HG03354 (cell line): ENCODE data around the gene KIF3B.
"Not testable (repeated sequence)": the region's sequence is repeated elsewhere in the genome, so short reads cannot be mapped to it uniquely, and the experiment has no call there.

Experiments used
- ATAC-seq: cut with Tn5 transposase; IDR thresholded peaks from one replicate; pipeline ENCODE4 v1.9.1; 2021; ENCODE audit warnings: mild to moderate bottlenecking; ENCODE audit not compliant: unreplicated experiment, poor library complexity, severe bottlenecking

The KIF3B gene

GRCh38 chr20:32352121-32352720 is 74.8 kb downstream of the KIF3B start:
- no peak for ATAC-seq

GRCh38 chr20:32353848-32354496 is 76.5 kb downstream of the KIF3B start:
- no peak for ATAC-seq

DNA sequence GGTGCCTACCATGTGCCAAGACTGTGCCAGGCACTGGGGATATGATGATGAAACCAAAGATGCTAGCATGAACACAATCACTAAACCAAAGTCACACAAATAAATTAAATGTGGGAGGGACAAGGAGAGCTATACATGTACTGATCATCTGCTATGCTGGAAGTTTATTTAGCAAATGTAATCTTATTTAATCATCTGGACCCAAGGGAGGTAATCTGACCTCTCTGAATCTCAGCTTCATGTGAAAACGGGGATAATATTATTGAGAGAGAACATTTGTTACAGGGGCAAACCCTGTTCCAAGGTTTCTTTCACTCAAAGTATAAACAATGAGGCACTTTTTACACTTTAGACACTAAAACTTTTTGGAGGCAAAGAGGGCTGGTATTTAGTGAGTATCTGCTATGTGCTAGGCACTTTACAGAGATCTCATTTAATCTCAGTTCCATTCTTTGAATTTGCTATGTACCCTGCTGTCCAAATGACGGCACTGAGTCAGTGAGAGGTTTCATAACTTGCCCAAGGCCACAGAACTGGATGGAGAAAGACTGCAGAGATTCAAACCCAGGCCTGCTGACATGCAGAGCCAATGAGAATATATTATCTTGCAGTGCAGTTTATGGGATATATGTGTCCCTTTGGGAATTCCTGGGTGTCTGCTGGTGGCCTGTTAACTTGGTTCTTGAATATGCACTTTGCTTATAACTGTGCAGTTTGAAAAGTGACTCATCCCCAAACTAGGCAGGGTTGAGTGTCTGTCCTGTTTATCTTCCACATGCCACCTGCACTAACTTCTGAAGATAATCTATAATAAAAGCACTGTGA is 77.4 kb downstream of the KIF3B start:
- ATAC-seq: no peak

DNA sequence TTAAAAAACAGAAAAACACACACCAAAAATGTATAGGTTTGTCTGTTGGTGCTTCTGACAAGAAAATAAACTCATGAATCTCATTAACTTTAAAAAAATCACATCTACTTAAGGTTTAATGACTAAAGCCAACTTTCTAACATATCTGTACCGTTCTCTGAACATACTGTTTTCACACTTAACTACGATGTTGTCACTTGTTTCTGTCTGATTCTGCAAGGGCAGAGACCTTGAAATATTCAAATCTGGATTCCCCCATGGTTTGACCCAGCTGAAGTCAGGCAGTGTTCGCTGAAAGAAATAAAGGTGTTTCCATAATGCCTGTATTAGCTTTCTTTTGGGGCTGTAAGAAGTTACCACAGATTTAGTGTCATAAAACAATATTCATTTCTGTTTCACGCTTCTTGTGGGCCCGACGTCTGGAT is 78.0 kb downstream of the KIF3B start:
- ATAC-seq: peak; percentile 32

DNA sequence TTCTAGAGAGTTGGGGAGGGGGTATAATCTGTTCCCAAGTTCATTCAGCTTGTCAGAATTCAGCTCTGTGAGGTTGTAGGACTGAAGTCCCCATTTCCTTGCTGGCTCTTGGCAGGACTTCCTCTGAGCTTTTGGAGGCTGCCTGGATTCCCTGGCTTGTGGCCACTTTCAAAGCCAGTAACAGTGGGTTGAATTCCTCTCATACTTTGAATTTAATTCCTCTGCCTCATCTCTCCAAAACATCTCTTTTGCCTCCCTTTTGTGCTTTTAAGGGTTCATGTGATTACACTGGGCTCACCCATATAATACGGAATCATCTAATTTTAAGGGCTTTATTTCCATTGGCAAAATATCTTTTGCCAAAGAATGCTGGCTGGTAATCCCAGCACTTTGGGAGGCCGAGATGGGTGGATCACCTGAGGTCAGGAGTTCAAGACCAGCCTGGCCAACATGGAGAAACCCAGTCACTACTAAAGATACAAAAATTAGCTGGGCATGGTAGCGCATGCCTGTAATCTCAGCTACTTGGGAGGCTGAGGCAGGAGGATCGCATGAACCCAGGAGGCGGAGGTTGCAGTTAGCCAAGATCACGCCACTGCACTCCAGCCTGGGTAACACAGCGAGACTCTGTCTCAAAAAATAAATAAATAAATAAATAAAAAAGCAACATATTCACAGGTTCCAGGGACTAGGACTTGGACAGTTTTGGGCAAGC is 78.6 kb downstream of the KIF3B start:
- ATAC-seq: not testable (repeated sequence)

DNA sequence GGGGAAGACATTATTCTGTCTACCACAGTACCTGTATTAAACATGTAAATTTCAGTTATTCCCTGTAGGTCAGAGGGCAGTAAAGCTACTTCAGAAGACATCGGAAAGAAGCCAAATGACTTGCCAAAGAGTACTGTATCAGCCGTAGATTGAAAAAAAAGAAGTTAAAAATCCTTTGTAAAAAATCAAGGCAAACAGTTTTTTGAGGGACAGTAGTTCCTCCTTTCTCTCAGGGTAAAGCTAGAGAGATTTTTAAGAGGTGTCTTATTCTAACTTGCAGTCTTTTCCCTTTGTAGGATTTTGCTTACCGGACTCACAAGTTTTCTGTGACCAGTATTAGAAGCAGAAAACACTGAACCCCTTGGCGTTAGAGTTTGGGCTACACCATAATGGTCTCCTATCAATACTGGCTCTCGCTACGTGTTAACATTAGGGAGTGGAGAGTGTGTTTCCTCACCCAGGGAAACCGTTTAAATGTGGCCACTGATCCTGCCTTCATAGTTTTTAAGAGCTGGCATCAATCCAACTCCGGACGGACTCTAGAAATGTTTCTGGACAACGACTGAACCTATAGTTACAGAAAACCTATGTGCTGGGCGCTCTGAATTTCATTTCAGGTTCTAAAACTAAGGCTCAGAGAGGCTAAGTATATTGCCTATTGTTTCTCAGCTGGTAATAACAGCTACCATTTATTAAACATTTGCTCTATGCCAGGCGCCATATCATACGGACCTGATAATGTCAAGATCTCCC is 79.3 kb downstream of the KIF3B start:
- ATAC-seq: no peak

DNA sequence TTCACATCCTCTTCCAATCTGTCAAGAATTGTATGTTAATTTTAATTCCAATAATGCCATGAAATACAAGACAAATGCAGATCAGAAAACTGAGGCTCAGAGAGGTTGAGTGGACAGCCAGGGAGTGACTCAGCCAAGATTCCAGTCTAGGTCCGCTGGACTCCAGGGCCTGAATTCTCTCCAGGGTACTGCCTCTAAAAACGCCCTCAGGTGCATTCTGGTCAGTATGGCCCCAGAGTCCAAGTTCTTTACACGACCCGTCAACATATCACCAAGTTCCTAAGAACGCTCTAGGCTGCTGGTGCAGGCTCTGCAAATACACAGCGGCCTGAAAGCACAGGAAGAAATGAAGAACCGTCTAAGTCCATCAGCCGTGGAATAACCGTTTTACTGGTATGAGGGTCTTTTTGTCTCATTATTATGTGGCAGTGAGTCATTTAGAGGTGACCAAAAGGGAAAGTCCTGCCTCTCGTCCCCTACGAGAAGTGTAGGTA is 80.0 kb downstream of the KIF3B start:
- no peak for ATAC-seq

- peak; percentile 80 for ATAC-seq
Measured at GRCh38 chr20:32357869-32358631, 80.6 kb downstream of the KIF3B start, which contains the start of gene ASXL1. Gene ASXL1, plus strand, starts transcription at chr20:32358331. Its CDS starts 445 bp downstream, at chr20:32358776.

DNA sequence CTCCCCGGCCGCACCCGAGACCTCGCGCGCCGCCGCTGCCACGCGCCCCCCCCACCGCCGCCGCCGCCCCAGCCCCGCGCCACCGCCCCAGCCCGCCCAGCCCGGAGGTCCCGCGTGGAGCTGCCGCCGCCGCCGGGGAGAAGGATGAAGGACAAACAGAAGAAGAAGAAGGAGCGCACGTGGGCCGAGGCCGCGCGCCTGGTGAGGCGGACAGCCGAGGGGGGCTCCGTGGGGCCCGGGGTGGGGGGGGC is 81.1 kb downstream of the KIF3B start:
- ATAC-seq: no peak

GRCh38 chr20:32358883-32359632 is 81.6 kb downstream of the KIF3B start:
- ATAC-seq: peak; percentile 22

DNA sequence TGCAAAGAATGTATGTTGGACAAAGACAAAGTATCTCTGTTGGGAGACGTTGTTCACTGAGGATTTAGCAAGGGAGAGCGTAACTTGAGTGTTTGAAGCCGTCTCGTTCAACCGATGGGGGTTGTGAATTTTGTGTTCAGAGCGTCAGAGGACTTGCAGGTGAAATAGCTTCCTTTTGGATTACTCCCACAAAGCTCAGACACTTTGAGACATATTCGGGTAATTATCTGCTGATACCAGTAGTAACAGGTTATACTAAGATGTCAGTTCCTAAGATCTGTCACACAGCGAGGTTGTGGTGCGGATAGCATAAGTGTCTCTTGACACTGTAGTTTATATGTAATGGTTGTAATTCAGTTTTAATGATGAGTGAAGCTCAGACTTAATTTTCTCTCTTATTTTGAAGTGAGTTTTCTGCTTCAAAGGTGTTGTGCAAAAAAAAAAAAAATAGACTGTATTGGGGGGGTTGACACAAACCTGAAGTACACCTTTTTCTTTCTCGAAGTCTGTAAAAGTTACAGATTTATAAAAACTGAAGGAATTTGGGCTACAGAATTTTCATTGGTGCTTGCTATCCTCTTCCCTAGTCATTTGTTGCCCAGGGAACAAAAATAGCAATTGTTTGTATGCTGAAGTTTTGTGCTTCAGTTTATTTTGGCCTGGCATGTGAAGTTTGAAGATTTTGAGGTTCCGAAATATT is 82.3 kb downstream of the KIF3B start:
- no peak for ATAC-seq

DNA sequence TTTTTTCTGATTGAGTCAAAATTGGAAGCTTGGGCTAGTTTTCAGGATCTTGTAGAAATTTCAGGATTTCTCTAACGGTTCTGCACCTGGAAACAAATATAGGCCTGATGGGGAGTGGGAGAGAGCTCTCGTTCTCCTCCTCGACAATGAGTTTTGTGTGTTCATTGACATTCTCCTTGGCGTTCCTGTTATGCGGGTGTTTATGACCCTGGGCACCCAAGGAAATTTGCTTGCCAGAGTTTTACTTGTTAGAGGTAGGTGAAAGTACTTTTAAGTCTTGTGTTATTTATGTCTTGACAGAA is 82.8 kb downstream of the KIF3B start:
- no peak for ATAC-seq

- ATAC-seq: no peak
Measured at GRCh38 chr20:32362901-32363364, 85.5 kb downstream of the KIF3B start.

DNA sequence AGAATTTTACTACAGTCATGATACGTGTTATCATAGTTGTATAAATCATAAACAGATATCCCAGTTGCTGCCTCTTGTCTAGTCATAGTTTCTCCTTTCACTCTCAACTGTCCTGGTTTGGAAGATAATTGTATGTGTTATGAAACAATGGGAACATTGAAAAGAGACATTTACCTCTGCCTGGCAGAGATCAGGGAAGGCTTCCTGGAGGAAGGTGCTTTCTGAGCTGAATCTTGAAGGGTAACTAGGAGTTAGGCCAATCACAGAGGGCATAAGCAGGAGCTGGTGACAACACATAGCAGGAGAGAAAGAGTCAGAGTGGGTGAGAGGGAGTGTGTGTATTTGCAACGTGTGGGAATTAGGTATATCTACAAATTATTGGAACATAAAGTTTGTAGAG is 86.0 kb downstream of the KIF3B start:
- no peak for ATAC-seq

- no peak for ATAC-seq
Measured at GRCh38 chr20:32364554-32365208, 87.2 kb downstream of the KIF3B start.

DNA sequence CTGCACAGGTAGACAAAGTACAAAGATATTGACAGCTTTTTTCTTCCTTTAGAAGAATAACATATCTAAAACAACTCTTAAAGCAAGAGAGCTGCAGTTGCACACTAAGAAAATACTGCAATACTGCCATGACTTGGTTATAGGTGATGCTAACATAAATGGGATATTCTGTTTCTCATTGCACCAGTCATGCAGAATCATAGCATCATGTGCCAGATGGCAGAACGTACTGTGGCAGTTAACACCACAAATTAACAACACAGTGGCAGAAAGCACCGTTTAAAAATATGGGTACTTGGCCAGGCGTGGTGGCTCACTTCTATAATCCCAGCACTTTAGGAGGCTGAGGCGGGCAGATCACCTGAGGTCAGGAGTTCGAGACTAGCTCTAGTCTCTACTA is 88.1 kb downstream of the KIF3B start:
- no peak for ATAC-seq

DNA sequence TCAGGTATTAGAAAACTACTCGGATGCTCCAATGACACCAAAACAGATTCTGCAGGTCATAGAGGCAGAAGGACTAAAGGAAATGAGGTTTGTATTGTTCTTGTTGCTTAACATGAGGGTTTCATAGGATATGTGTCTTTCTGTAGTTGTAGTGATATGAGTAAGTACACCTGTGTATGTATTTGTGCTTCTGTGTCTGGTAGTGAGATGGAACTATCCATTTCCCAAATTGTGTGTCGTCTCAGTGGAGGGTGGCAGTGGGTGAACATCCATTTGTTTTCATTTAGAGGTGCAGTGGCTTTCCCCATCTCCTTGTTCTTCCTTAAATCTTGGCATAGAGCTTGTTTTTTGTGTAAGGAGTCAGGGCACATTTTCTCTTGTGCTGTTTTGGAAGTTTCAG is 88.9 kb downstream of the KIF3B start:
- ATAC-seq: peak; percentile 56
